ENCODE data around the gene FAM120C.

The FAM120C gene

DNA sequence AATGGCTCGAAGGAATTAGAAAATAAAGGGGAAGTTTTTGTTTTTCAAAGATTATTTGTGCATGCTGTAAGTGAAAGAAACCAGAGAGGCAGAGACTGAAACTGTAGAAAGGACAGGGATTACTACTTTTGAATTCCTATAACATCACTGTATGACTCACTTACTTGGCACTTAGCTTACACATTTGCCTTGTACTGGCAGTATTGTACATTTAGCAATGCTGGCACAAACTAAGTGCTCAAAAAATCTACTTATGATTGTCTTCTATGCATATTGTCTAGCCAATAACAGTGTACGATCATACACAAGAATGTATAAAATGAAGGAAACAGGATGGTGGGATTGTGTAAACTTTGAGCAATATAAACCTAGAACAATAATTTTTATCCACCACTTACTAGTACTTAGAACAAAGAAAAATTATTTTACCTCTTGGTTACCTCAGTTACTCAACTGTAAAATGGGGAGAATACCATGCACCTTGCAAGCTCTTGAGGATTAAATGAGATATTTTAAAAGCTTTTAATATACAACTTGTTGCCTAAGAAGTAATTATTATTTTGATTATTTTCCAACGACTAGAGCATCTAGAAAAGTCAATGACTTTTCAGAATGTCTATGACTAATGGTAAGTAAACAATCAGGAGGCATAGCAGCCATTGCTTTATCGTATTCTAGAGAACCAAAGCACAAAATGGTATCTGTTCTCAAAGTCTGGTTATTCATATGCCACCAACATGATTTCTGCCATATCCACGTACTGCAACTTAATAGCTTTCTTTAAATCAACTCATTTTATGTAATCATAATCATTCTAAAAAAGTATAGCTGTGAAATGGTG lies 4.7 kb downstream of the FAM120C start:
- H3K4me2 ChIP-seq (ENCODE audit: low read depth, low read length, poor library complexity, severe bottlenecking) = peak overlapping the region; percentile 94
- H3K9me2 ChIP-seq (replicated peaks; ENCODE audit: insufficient read depth, low read length) = no peaks in the 10 kb centered on the region
- no peak overlapping the region for H2AFZ ChIP-seq (ENCODE audit: low read depth, low read length, severe bottlenecking)
- H4K20me1 ChIP-seq (ENCODE audit: low read depth, low read length) = peaks cover 7% of the 10 kb centered on the region; the same call in 1 of the 2 replicates
- H3K27me3 ChIP-seq (ENCODE audit: low read length) = no peaks in the 10 kb centered on the region
- H3K36me3 ChIP-seq (ENCODE audit: low read length) = no peaks in the 10 kb centered on the region
- no peak overlapping the region for H3K27ac ChIP-seq (ENCODE audit: low read depth, low read length)
- no peak overlapping the region for H3K9ac ChIP-seq (ENCODE audit: low read length)
- H3K9me3 ChIP-seq (ENCODE audit: insufficient read depth, low read length) = no peaks in the 10 kb centered on the region
- no peaks in the 10 kb centered on the region; the same call in 1 of the 2 replicates for H3F3A ChIP-seq (ENCODE audit: insufficient read depth)
- H3K4me3 ChIP-seq (ENCODE audit: insufficient read depth, low read length, poor library complexity, severe bottlenecking) = no peak overlapping the region
- TF ChIP-seq EZH2phosphoT487 (conservative IDR thresholded peaks at IDR 0.05; ENCODE audit: low read length) (no peak), CTCF (IDR thresholded peaks at IDR 0.05; ENCODE audit: insufficient read depth, low read length, poor library complexity, severe bottlenecking) (no peak)
- peaks cover 83% of the 10 kb centered on the region for H3K79me2 ChIP-seq (ENCODE audit: insufficient read depth, low read length)

DNA sequence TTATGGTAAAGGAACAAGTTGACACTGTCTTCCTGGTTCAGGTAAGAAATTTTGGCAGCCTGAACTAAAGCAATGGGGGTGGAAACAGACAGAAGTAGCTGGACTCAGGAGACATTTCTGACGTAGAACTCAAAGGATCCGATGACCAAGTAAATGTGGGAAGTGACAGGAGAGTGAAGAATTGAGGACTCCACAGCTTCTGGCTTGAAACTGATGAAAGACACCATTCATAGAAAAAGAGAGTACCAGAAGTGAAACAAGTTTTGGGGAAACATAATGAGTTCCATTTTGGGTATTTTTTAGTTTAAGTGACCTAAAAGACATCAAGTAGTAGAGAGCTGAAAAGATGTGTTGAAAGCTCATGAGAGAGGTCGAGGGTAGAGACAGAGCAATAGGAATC lies 5.7 kb downstream of the FAM120C start:
- Histone ChIP-seq H4K20me1 (ENCODE audit: low read depth, low read length) (peaks cover 7% of the 10 kb centered on the region; the same call in 1 of the 2 replicates), H3K36me3 (ENCODE audit: low read length) (no peaks in the 10 kb centered on the region), H3K4me3 (ENCODE audit: insufficient read depth, low read length, poor library complexity, severe bottlenecking) (no peak overlapping the region), H3K9me2 (replicated peaks; ENCODE audit: insufficient read depth, low read length) (no peaks in the 10 kb centered on the region), H3K9me3 (ENCODE audit: insufficient read depth, low read length) (no peaks in the 10 kb centered on the region), H2AFZ (ENCODE audit: low read depth, low read length, severe bottlenecking) (no peak overlapping the region), H3K4me2 (ENCODE audit: low read depth, low read length, poor library complexity, severe bottlenecking) (no peak overlapping the region), H3K27ac (ENCODE audit: low read depth, low read length) (no peak overlapping the region), H3K79me2 (ENCODE audit: insufficient read depth, low read length) (peaks cover 78% of the 10 kb centered on the region), H3F3A (ENCODE audit: insufficient read depth) (no peaks in the 10 kb centered on the region; the same call in 1 of the 2 replicates), H3K9ac (ENCODE audit: low read length) (no peak overlapping the region), H3K27me3 (ENCODE audit: low read length) (no peaks in the 10 kb centered on the region)
- TF ChIP-seq EZH2phosphoT487 (conservative IDR thresholded peaks at IDR 0.05; ENCODE audit: low read length) (no peak), CTCF (IDR thresholded peaks at IDR 0.05; ENCODE audit: insufficient read depth, low read length, poor library complexity, severe bottlenecking) (no peak)

GRCh38 chrX:54173791-54174190 lies 9.3 kb downstream of the FAM120C start:
- TF ChIP-seq CTCF (IDR thresholded peaks at IDR 0.05; ENCODE audit: insufficient read depth, low read length, poor library complexity, severe bottlenecking) (no peak), EZH2phosphoT487 (conservative IDR thresholded peaks at IDR 0.05; ENCODE audit: low read length) (no peak)
- no peaks in the 10 kb centered on the region for H3K9me3 ChIP-seq (ENCODE audit: insufficient read depth, low read length)
- H3K9ac ChIP-seq (ENCODE audit: low read length) = no peak overlapping the region
- no peaks in the 10 kb centered on the region for H3K27me3 ChIP-seq (ENCODE audit: low read length)
- H3K9me2 ChIP-seq (replicated peaks; ENCODE audit: insufficient read depth, low read length) = no peaks in the 10 kb centered on the region
- H3K79me2 ChIP-seq (ENCODE audit: insufficient read depth, low read length) = peaks cover 43% of the 10 kb centered on the region
- H3K27ac ChIP-seq (ENCODE audit: low read depth, low read length) = no peak overlapping the region
- H3F3A ChIP-seq (ENCODE audit: insufficient read depth) = no peaks in the 10 kb centered on the region
- no peak overlapping the region for H3K4me3 ChIP-seq (ENCODE audit: insufficient read depth, low read length, poor library complexity, severe bottlenecking)
- no peaks in the 10 kb centered on the region for H3K36me3 ChIP-seq (ENCODE audit: low read length)
- no peak overlapping the region for H2AFZ ChIP-seq (ENCODE audit: low read depth, low read length, severe bottlenecking)
- no peak overlapping the region for H3K4me2 ChIP-seq (ENCODE audit: low read depth, low read length, poor library complexity, severe bottlenecking)
- no peaks in the 10 kb centered on the region for H4K20me1 ChIP-seq (ENCODE audit: low read depth, low read length)
